HepG2 (cell line): Measurements from ENCODE around the gene TGM2. TPM values are rescaled to one million over a fixed set of nuclear protein-coding genes. Genes with fewer than 3 reads are reported as not detected.

Source experiments
- AGO1 ChIP-seq: fragments of 200-400 bp; formaldehyde crosslinking; IDR thresholded peaks from 2 replicates; pipeline ENCODE4 v1.6.1; 2017; ENCODE audit warnings: mild to moderate bottlenecking, low read depth, low read length, moderate library complexity; ENCODE audit not compliant: poor library complexity, severe bottlenecking
- ARID5B ChIP-seq: IDR thresholded peaks from 2 replicates; pipeline ENCODE4 v1.4.0; 2020; ENCODE audit warnings: mild to moderate bottlenecking, missing genetic modification reagents
- CBX1 ChIP-seq: IDR thresholded peaks from one replicate; pipeline ENCODE4 v1.6.1; 2016; ENCODE audit warnings: antibody characterized with exemption, low read depth
- DDIT3 ChIP-seq: sonication (generic); formaldehyde crosslinking; IDR thresholded peaks from 2 replicates; pipeline ENCODE4 v1.4.0; 2020; ENCODE audit warnings: mild to moderate bottlenecking, missing genetic modification reagents
- LCORL ChIP-seq, 2 experiments: fragments of 450-650 bp in 1 of 2; sonication (generic) in 1 of 2; formaldehyde crosslinking in 1 of 2; IDR thresholded peaks; 2 replicates each; pipeline versions ENCODE4 v1.5.0 to v1.6.1; 2017 to 2020; ENCODE audit warnings: antibody characterized with exemption in 1 of 2, missing genetic modification reagents in 1 of 2
- SNAI1 ChIP-seq: sonication (generic); formaldehyde crosslinking; IDR thresholded peaks from 2 replicates; pipeline ENCODE4 v1.5.0; 2020; ENCODE audit warnings: mild to moderate bottlenecking, missing genetic modification reagents, borderline replicate concordance
- TCF7L2 ChIP-seq: IDR thresholded peaks from 2 replicates; pipeline ENCODE4 v1.6.1; 2011; ENCODE audit warnings: mild to moderate bottlenecking, low read depth, low read length, moderate library complexity
- TGIF2 ChIP-seq: IDR thresholded peaks from 2 replicates; pipeline ENCODE4 v1.6.1; 2016; ENCODE audit warnings: control low read depth, missing compliant biosample characterization
- ZNF512B ChIP-seq: sonication (generic); formaldehyde crosslinking; IDR thresholded peaks from 2 replicates; pipeline ENCODE4 v1.5.1; 2020; ENCODE audit warnings: missing genetic modification reagents, mild to moderate bottlenecking, borderline replicate concordance
- ZNF646 ChIP-seq: sonication (generic); formaldehyde crosslinking; IDR thresholded peaks from 2 replicates; pipeline ENCODE4 v1.9.0; 2021; ENCODE audit warnings: mild to moderate bottlenecking, missing genetic modification reagents
- polyA plus RNA-seq, 8 experiments: library from polyadenylated mRNA; depleted of rRNA in 3 of 8; stranded (reverse) in 7 of 8; unstranded in 1 of 8; fragments of >200 nt; fragmentation: Illumina TruSeq in 4 of 8; extraction: Trizol in 4 of 8; gene quantifications; 2 replicates each; pipeline versions ENCODE4 v1.2.1 to v1.2.3, GENCODE V29; 2011 to 2016; ENCODE audit warnings: low read depth in 4 of 8, missing spikeins in 1 of 8, mixed read lengths in 1 of 8; ENCODE audit not compliant: insufficient read depth in 1 of 8
- total RNA-seq, 5 experiments: library from RNA; depleted of rRNA; stranded (reverse); fragments of >200 nt; fragmentation: Illumina TruSeq; extraction: Trizol; gene quantifications; 2 replicates each; pipeline ENCODE4 v1.2.3, GENCODE V29; 2016; ENCODE audit warnings: low read depth in 1 of 5

TGM2 gene
- total and polyA plus RNA-seq, 2 of the 13 experiments (the other 11 are each of a cell fraction or from before 2014, with no cell fraction given), result 4.2 to 46.4 TPM

- TF ChIP-seq ZNF646 (CRISPR knock-in tag) (peak; percentile 94), SNAI1 (CRISPR knock-in tag) (no peak), ARID5B (CRISPR knock-in tag) (peak; percentile 99), ZNF512B (no peak), DDIT3 (CRISPR knock-in tag) (0 out of 2 replicates have a peak, but pooled peaks have one; percentile 55), LCORL (IDR thresholded peaks at IDR 0.05) (peak; percentile 92), LCORL (CRISPR knock-in tag; IDR thresholded peaks at IDR 0.05) (peak; percentile 55; the same call in 1 of the 2 replicates), CBX1 (no peak), AGO1 (no peak), TCF7L2 (peak; percentile 73), TGIF2 (CRISPR knock-in tag) (no peak)
Measured at GRCh38 chr20:38082894-38083293, 82.2 kb downstream of the TGM2 start (continued).
